Measurements from ENCODE around the gene ASB1. TPM values are rescaled to one million over a fixed set of nuclear protein-coding genes. Genes with fewer than 3 reads are reported as not detected.

Gene ASB1
- total and polyA plus RNA-seq, 10 of the 15 experiments (the other 5 are each of a cell fraction or from before 2014, with no cell fraction given): 5.2 to 31.2 (median 25.8) TPM

- CTCF ChIA-PET: interaction anchor here (1.2 kb wide), 1 partner anchor 21 kb away, joined by 3 read pairs; no protein-coding TSS in a partner anchor
- no peak overlapping the region for H3K4me3 ChIP-seq
- DNase-seq (ENCODE audit: low read depth, low spot score): no peak
Observed at GRCh38 chr2:238499731-238500580, 73.2 kb downstream of the ASB1 start.

More at GRCh38 chr2:238499731-238500580, 73.2 kb downstream of the ASB1 start:
- ChIA-PET SMC1A (ENCODE audit: uncharacterized antibody, unreplicated experiment) (no interaction called here), POLR2A (no interaction called here), RAD21 (ENCODE audit: unreplicated experiment) (no interaction called here)
- WGBS (ENCODE audit: insufficient coverage, insufficient replicate concordance, low lambda C conversion rate, missing lambda C conversion rate): 64% methylated on average over 21 of the region's 21 CpGs
- no peaks in the 10 kb centered on the region for H3K9me3 ChIP-seq (replicated peaks; ENCODE audit: control insufficient read depth, insufficient read depth, low read length)
- H3K27ac ChIP-seq (ENCODE audit: control insufficient read depth, insufficient read depth): no peak overlapping the region
- FAIRE-seq (no peak), ATAC-seq (no peak)
- no peak overlapping the region for H3K4me2 ChIP-seq (ENCODE audit: control insufficient read depth, insufficient read depth)
- H3K27me3 ChIP-seq (replicated peaks in 1 of 2; ENCODE audit: control insufficient read depth in 2 of 2, insufficient read depth in 2 of 2, low read length in 1 of 2): no peaks in the 10 kb centered on the region; a peak in 1 of 4 replicates
- H3K36me3 ChIP-seq (ENCODE audit: control insufficient read depth in 2 of 2, insufficient read depth in 2 of 2, low read length in 1 of 2): no peaks in the 10 kb centered on the region
- H3K9ac ChIP-seq (ENCODE audit: control insufficient read depth, insufficient read depth, low read length): no peak overlapping the region
- intact Hi-C loops (cut with micrococcal nuclease; ENCODE audit: unreplicated experiment) (no loop called here), in situ Hi-C loops (cut with MboI) (no loop called here)
- TF ChIP-seq ATF3 (IDR thresholded peaks at IDR 0.05; ENCODE audit: borderline replicate concordance, extremely low read depth, low read depth, low read length) (no peak), PKNOX1 (IDR thresholded peaks at IDR 0.05) (no peak), EGR1 (IDR thresholded peaks at IDR 0.05; ENCODE audit: borderline replicate concordance in 1 of 2, low read depth in 2 of 2, low read length in 2 of 2) (no peak), JUNB (IDR thresholded peaks at IDR 0.05) (no peak), ZBTB4 (CRISPR knock-in tag; IDR thresholded peaks at IDR 0.05) (no peak)
- H4K20me1 ChIP-seq (ENCODE audit: control insufficient read depth, insufficient read depth): no peaks in the 10 kb centered on the region
- no peak overlapping the region for H2AFZ ChIP-seq (ENCODE audit: control insufficient read depth, low read depth, low read length)
- no TSS peak for BruUV-seq (replicated peaks)
- no peaks in the 10 kb centered on the region for H3K4me1 ChIP-seq (ENCODE audit: control insufficient read depth, insufficient read depth, low read length)
- H3K79me2 ChIP-seq (ENCODE audit: control insufficient read depth, insufficient read depth, low read length): no peaks in the 10 kb centered on the region

Data from GM12878 (cell line).